NB4 (cell line): ENCODE data around the gene ZBP1.
A peak's percentile ranks its signal among the peaks of the same experiment; 100 is the strongest.

Experiments
- DNase-seq: peaks from one replicate; pipeline ENCODE4 v3.0.0; 2010; ENCODE audit warnings: low read depth
- H3K4me3 ChIP-seq: one replicate; pipeline ENCODE4 v1.5.1; 2011; ENCODE audit warnings: mild to moderate bottlenecking, low read depth, low read length, moderate library complexity
- CTCF ChIP-seq: IDR thresholded peaks from one replicate; pipeline ENCODE4 v1.5.1; 2012; ENCODE audit warnings: low read depth, low read length
- MAX ChIP-seq: IDR thresholded peaks from 2 replicates; pipeline ENCODE4 v1.6.1; 2011; ENCODE audit warnings: low read depth, low read length
- MYC ChIP-seq: IDR thresholded peaks from 2 replicates; pipeline ENCODE4 v1.6.1; 2011; ENCODE audit warnings: low read depth, low read length
- POLR2A ChIP-seq: IDR thresholded peaks from 2 replicates; pipeline ENCODE4 v1.6.1; 2011; ENCODE audit warnings: mild to moderate bottlenecking; ENCODE audit not compliant: insufficient read length; ENCODE audit errors: extremely low read depth

The ZBP1 gene

GRCh38 chr20:57621421-57622200, 1.4 kb upstream of the ZBP1 start:
- H3K4me3 ChIP-seq: no peak overlapping the region
- no peak for TF ChIP-seq MYC
- TF ChIP-seq CTCF: no peak
- DNase-seq: no peak

GRCh38 chr20:57620999-57621398, 773 bp upstream of the ZBP1 start:
- no peak for TF ChIP-seq MYC
- TF ChIP-seq CTCF: no peak
- TF ChIP-seq POLR2A: no peak
- no peak for TF ChIP-seq MAX
- no peak overlapping the region for H3K4me3 ChIP-seq
- DNase-seq: peak; percentile 59

GRCh38 chr20:57619051-57619831, 985 bp downstream of the ZBP1 start:
- H3K4me3 ChIP-seq: no peak overlapping the region
- peak; percentile 89 for DNase-seq
- TF ChIP-seq MYC: peak; percentile 56; the same call in 1 of the 2 replicates
- TF ChIP-seq POLR2A: no peak
- no peak for TF ChIP-seq CTCF

GRCh38 chr20:57618764-57619050, 1.5 kb downstream of the ZBP1 start:
- H3K4me3 ChIP-seq: no peak overlapping the region
- TF ChIP-seq POLR2A: no peak
- TF ChIP-seq MAX: no peak
- no peak for TF ChIP-seq MYC
- TF ChIP-seq CTCF: no peak
- DNase-seq: no peak

- no peak for TF ChIP-seq MYC
- TF ChIP-seq CTCF: no peak
- TF ChIP-seq POLR2A: no peak
- no peak for TF ChIP-seq MAX
- no peak for DNase-seq
- no peak overlapping the region for H3K4me3 ChIP-seq
Measured at GRCh38 chr20:57618091-57618763, 2.0 kb downstream of the ZBP1 start.
